K562 (cell line): ENCODE data around the gene MICAL2. TPM values are rescaled to one million over a fixed set of nuclear protein-coding genes. Genes with fewer than 3 reads are reported as not detected.

Experiments used
- ATAC-seq: fragments of 200-7000 bp; cut with Tn5 transposase; 3 replicates; pipeline ENCODE4 v1.9.1; 2020; ENCODE audit warnings: moderate library complexity
- BruUV-seq: library from RNA; stranded (reverse); fragments of 400-500 nt; replicated peaks from 2 replicates; lab custom pipeline; 2021; lab: Mats Ljungman, UMichigan
- CTCF ChIA-PET: fragments of 300-600 bp; formaldehyde crosslinking; extraction: SDS; loops from one replicate; lab custom pipeline; 2021; ENCODE audit warnings: low intra/inter-chr PET ratio; lab: Yijun Ruan, JAX
- POLR2A ChIA-PET: fragments of 300-600, 350-650 bp; sonication (Branson Sonifier 250); formaldehyde crosslinking; extraction: SDS; loops from one replicate; lab custom pipeline; 2021; ENCODE audit warnings: antibody characterized with exemption, inconsistent platforms; lab: Yijun Ruan, JAX
- DNase-seq, 4 experiments: peaks; one replicate each; pipeline versions ENCODE4 v3.0.0 to v3.0.0-alpha.2; 2011 to 2018; ENCODE audit warnings: low spot score in 3 of 4, mixed read lengths in 3 of 4; ENCODE audit errors: extremely low read depth in 1 of 4
- FAIRE-seq: peaks from 2 replicates; lab custom pipeline; 2011; peaks lifted over from hg19 to GRCh38; lab: Jason Lieb, UNC
- H2AFZ ChIP-seq: 2 replicates; pipeline ENCODE4 v1.6.0; 2011; ENCODE audit warnings: low read depth, low read length, control low read depth, inconsistent platforms
- H3K27ac ChIP-seq: fragments of 200-600 bp; 3 replicates; pipeline ENCODE4 v1.8.0; 2011; ENCODE audit warnings: low read depth, mild to moderate bottlenecking, control low read depth, inconsistent platforms, low read length, moderate library complexity, mixed read lengths; ENCODE audit errors: extremely low read depth
- H3K27me3 ChIP-seq, 2 experiments: fragments of 300-600 bp in 1 of 2; 2 replicates in 1 of 2; 3 replicates in 1 of 2; pipeline versions ENCODE4 v1.6.0 to v1.8.0; 2011; ENCODE audit warnings: inconsistent platforms in 2 of 2, low read length in 2 of 2, mild to moderate bottlenecking in 1 of 2, mixed read lengths in 1 of 2, moderate library complexity in 1 of 2; ENCODE audit not compliant: control insufficient read depth in 2 of 2, insufficient read depth in 2 of 2
- H3K36me3 ChIP-seq: fragments of 300-600 bp; 3 replicates; pipeline ENCODE4 v1.8.0; 2011; ENCODE audit warnings: mild to moderate bottlenecking, low read length, inconsistent platforms; ENCODE audit not compliant: control insufficient read depth, insufficient read depth
- H3K4me1 ChIP-seq, 2 experiments: fragments of 200-600 bp in 1 of 2; replicated peaks in 1 of 2; 2 replicates in 1 of 2; 3 replicates in 1 of 2; pipeline versions ENCODE4 v1.5.1 to v1.8.0; 2011; ENCODE audit warnings: inconsistent platforms in 2 of 2, low read length in 2 of 2, mild to moderate bottlenecking in 1 of 2, mixed read lengths in 1 of 2, moderate library complexity in 1 of 2; ENCODE audit not compliant: control insufficient read depth in 2 of 2, insufficient read depth in 2 of 2
- H3K4me2 ChIP-seq: 2 replicates; pipeline ENCODE4 v1.6.1; 2011; ENCODE audit warnings: low read length, control low read depth, inconsistent platforms, mixed read lengths; ENCODE audit not compliant: insufficient read depth
- H3K4me3 ChIP-seq: fragments of 200-600 bp; sonication (generic), shearing (Covaris generic); 2 replicates; pipeline ENCODE4 v1.5.1; 2016; ENCODE audit warnings: control low read depth, inconsistent platforms
- H3K79me2 ChIP-seq: fragments of 200-600 bp; 3 replicates; pipeline ENCODE4 v1.8.0; 2011; ENCODE audit warnings: low read length, inconsistent platforms; ENCODE audit not compliant: control insufficient read depth, insufficient read depth
- H3K9ac ChIP-seq, 2 experiments: 2 replicates each; pipeline versions ENCODE4 v1.6.0 to v1.6.1; 2011; ENCODE audit warnings: low read depth in 2 of 2, low read length in 2 of 2, control low read depth in 1 of 2, inconsistent platforms in 1 of 2, mild to moderate bottlenecking in 1 of 2, mixed read lengths in 1 of 2; ENCODE audit not compliant: insufficient read depth in 1 of 2
- H3K9me1 ChIP-seq: one replicate; pipeline ENCODE4 v1.6.0; 2011; ENCODE audit warnings: inconsistent platforms, mild to moderate bottlenecking, low read length, moderate library complexity; ENCODE audit not compliant: control insufficient read depth, insufficient read depth
- H3K9me3 ChIP-seq: replicated peaks from 2 replicates; pipeline ENCODE4 v1.5.1; 2011; ENCODE audit warnings: low read depth, low read length, inconsistent platforms; ENCODE audit not compliant: control insufficient read depth, insufficient read depth
- H4K20me1 ChIP-seq: replicated peaks from 2 replicates; pipeline ENCODE4 v1.6.1; 2011; ENCODE audit warnings: low read length, inconsistent platforms, mixed read lengths; ENCODE audit not compliant: control insufficient read depth, insufficient read depth
- GATA2 ChIP-seq: sonication (generic); formaldehyde crosslinking; IDR thresholded peaks from 2 replicates; pipeline ENCODE4 v1.4.0; 2020; ENCODE audit warnings: mild to moderate bottlenecking, missing genetic modification reagents
- GMEB1 ChIP-seq: fragments of 250-450 bp; sonication (Bioruptor Pico); IDR thresholded peaks from 2 replicates; pipeline ENCODE4 v1.4.0; 2020; ENCODE audit warnings: mild to moderate bottlenecking
- NFIC ChIP-seq: fragments of 450-650 bp; IDR thresholded peaks from 2 replicates; pipeline ENCODE4 v1.6.1; 2017; ENCODE audit warnings: mild to moderate bottlenecking, inconsistent platforms
- RBM17 ChIP-seq: fragments of 200-400 bp; formaldehyde crosslinking; IDR thresholded peaks from 2 replicates; pipeline ENCODE4 v1.6.1; 2017; ENCODE audit warnings: low read depth, mild to moderate bottlenecking, low read length, borderline replicate concordance
- ZFX ChIP-seq: sonication (generic); formaldehyde crosslinking; IDR thresholded peaks from 2 replicates; pipeline ENCODE4 v1.8.0; 2022; ENCODE audit warnings: mild to moderate bottlenecking, missing genetic modification reagents, moderate library complexity
- ZNF23 ChIP-seq: fragments of 250-450 bp; sonication (Bioruptor Pico); IDR thresholded peaks from 2 replicates; pipeline ENCODE4 v1.4.0; 2020; ENCODE audit warnings: mild to moderate bottlenecking
- WGBS: fragments of 100-300 bp; shearing (Covaris generic); methylation state at CpG from one replicate; pipeline ENCODE4 v1.1.6; 2016; ENCODE audit warnings: low coverage, mixed read lengths; ENCODE audit not compliant: insufficient coverage; ENCODE audit errors: missing lambda C conversion rate; 5-methylcytosine and 5-hydroxymethylcytosine counted together
- in situ Hi-C: fragments of 300-500 bp; cut with MboI; formaldehyde crosslinking; loops from 4 replicates; pipeline ENCODE4 v1.15.0; 2018; ENCODE audit warnings: inconsistent platforms, mixed read lengths
- intact Hi-C: fragments of 100-400 bp; cut with micrococcal nuclease; formaldehyde crosslinking; loops from 2 replicates; pipeline ENCODE4 v1.14.2; 2022
- polyA plus RNA-seq, 8 experiments: library from polyadenylated mRNA; depleted of rRNA in 4 of 8; stranded (reverse) in 5 of 8; unstranded in 3 of 8; fragments of >200 nt; fragmentation: Nextera tagmentation in 2 of 8; fragmentation: Illumina TruSeq in 1 of 8; extraction: Ambion mirVana in 2 of 8; extraction: Trizol in 1 of 8; gene quantifications; 2 replicates each; pipeline versions ENCODE4 v1.2.1 to v1.2.3, GENCODE V29; 2011 to 2014; ENCODE audit warnings: inconsistent platforms in 1 of 8, missing spikeins in 1 of 8
- total RNA-seq, 7 experiments: library from RNA; depleted of rRNA in 6 of 7; stranded (reverse); fragments of >200 nt in 6 of 7; fragmentation: Illumina TruSeq in 2 of 7; extraction: Trizol in 2 of 7; gene quantifications; 2 replicates each; pipeline versions ENCODE4 v1.2.1 to v1.2.3, GENCODE V29; 2011 to 2021; ENCODE audit warnings: low replicate concordance in 1 of 7

The MICAL2 gene
- total and polyA plus RNA-seq, 9 of the 15 experiments (the other 6 are each of a cell fraction or from before 2014, with no cell fraction given) = 4.7 to 64.2 (median 33.6) TPM

GRCh38 chr11:12248330-12248729, 137.9 kb downstream of the MICAL2 start (continued):
- no peak for TF ChIP-seq RBM17
- TF ChIP-seq ZNF23 (CRISPR knock-in tag) = no peak

- in situ Hi-C loops = no loop called here
- no peak overlapping the region for H3K4me2 ChIP-seq
- 0 out of 4 replicates have a peak overlapping the region, but pooled peaks of 1 of the 2 experiments have one; percentile 46 for H3K9ac ChIP-seq
- no peak overlapping the region for H3K4me3 ChIP-seq
- no TSS peak for BruUV-seq
- ATAC-seq (no peak), FAIRE-seq (no peak), DNase-seq (no peak)
- no peaks in the 10 kb centered on the region for H3K9me1 ChIP-seq
- ChIA-PET POLR2A (interaction anchor here (0.7 to 1.1 kb wide), 4 partner anchors 11 to 411 kb away, joined by 3 to 4 read pairs (median 3); no protein-coding TSS in a partner anchor), CTCF (no interaction called here)
- peaks cover 10% of the 10 kb centered on the region; the same call in 2 of the 3 replicates for H3K36me3 ChIP-seq
- no peaks in the 10 kb centered on the region for H3K9me3 ChIP-seq
- H3K79me2 ChIP-seq = no peaks in the 10 kb centered on the region
- H3K27ac ChIP-seq = no peak overlapping the region
- no peaks in the 10 kb centered on the region for H4K20me1 ChIP-seq
- H2AFZ ChIP-seq = no peak overlapping the region
- H3K4me1 ChIP-seq = peaks cover 13 to 14% of the 10 kb centered on the region in 2 experiments; a peak in 4 of 5 replicates
- no peaks in the 10 kb centered on the region for H3K27me3 ChIP-seq
- 72% methylated on average over 20 of the region's 20 CpGs for WGBS
- TF ChIP-seq GATA2 (CRISPR knock-in tag) (no peak), ZFX (CRISPR knock-in tag) (no peak), GMEB1 (CRISPR knock-in tag) (no peak), NFIC (peak; percentile 72)
- intact Hi-C loops = no loop called here
Observed at GRCh38 chr11:12249590-12250260, 139.3 kb downstream of the MICAL2 start.
